Stomach smooth muscle (tissue), 2 donors: ENCODE data around the gene CNGB1.
"Not testable (repeated sequence)": the region's sequence is repeated elsewhere in the genome, so short reads cannot be mapped to it uniquely, and the experiment has no call there.

ENCODE experiments used
- H3K27ac ChIP-seq: one replicate; pipeline ENCODE4 v1.7.0; 2013; ENCODE audit warnings: mild to moderate bottlenecking, low read length, inconsistent platforms
- H3K27me3 ChIP-seq, 2 donors: one replicate each; pipeline ENCODE4 v1.7.0; 2013; ENCODE audit warnings: low read length in 2 of 2; ENCODE audit not compliant: insufficient read depth in 2 of 2, control insufficient read depth in 1 of 2
- H3K36me3 ChIP-seq, 2 donors: one replicate each; pipeline ENCODE4 v1.7.0; 2013; ENCODE audit warnings: low read length in 2 of 2; ENCODE audit not compliant: control insufficient read depth in 2 of 2, insufficient read depth in 2 of 2
- H3K4me1 ChIP-seq: one replicate; pipeline ENCODE4 v1.7.0; 2013; ENCODE audit warnings: low read length; ENCODE audit not compliant: control insufficient read depth, insufficient read depth
- H3K4me3 ChIP-seq, 2 donors: one replicate each; pipeline ENCODE4 v1.7.0; 2013; ENCODE audit warnings: low read length in 2 of 2
- H3K9ac ChIP-seq, 2 donors: one replicate each; pipeline ENCODE4 v1.7.0; 2013; ENCODE audit warnings: low read length in 2 of 2, mild to moderate bottlenecking in 1 of 2
- H3K9me3 ChIP-seq, 2 donors: one replicate each; pipeline ENCODE4 v1.7.0; 2013; ENCODE audit warnings: low read length in 2 of 2; ENCODE audit not compliant: control insufficient read depth in 2 of 2
- donor health status: healthy.
- donor health status: Pancreatic carcinoma.

CNGB1 gene

DNA sequence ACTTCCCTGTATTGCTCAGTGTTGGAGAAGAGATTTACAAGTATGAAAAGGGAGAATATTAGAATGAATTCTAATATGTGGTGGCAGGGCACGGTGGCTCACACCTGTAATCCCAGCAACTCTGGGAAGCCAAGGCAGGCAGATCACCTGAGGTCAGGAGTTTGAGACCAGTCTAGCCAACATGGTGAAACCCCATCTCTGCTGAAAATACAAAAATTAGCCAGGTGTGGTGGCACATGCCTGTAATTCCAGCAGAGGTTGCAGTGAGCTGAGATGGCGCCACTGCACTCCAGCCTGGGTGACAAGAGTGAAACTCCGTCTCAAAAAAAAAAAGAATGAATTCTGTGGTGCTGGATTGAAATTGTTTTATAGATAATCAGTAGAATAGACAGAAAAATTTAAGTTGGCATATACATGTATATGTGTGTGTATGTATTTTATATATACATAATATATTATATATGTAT, 75.8 kb downstream of the CNGB1 start:
- H3K27ac ChIP-seq, H3K9me3 ChIP-seq, H3K9ac ChIP-seq, H3K4me1 ChIP-seq, H3K4me3 ChIP-seq, H3K27me3 ChIP-seq, H3K36me3 ChIP-seq: not testable (repeated sequence)

DNA sequence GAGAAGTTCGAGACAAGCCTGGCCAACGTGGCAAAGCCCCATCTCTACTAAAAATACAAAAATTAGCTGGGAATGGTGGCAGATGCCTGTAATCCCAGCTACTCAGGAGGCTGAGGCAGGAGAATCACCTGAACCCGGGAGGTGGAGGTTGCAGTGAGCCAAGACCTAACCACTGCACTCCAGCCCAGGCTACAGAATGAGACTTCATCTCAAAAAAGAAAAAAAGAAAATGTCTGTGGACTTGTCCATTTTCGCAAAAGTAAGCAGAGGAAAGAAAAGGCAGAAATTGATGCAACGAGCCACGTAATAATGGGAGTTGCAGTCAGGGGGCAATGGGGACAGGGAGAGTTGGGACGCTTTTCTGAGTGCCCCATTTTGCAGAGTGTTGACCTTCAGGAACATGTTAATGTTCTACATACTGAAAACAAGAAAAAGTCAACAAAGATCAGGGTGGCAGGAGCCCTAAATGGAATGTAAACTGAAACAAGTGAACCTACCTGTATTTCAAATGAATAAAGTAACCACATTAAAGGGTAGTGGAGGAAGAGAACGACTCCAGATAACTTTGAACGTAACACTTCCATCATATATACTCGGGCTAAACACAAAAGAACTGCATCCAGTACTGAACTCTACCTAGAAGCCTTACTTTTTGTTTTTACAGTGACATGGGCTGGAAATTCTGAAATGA, 76.4 kb downstream of the CNGB1 start:
- H3K4me3 ChIP-seq, result no peak overlapping the region
- no peaks in the 10 kb centered on the region for H3K4me1 ChIP-seq
- H3K36me3 ChIP-seq, result no peaks in the 10 kb centered on the region
- peaks cover 4 to 8% of the 10 kb centered on the region in 2 donors for H3K27me3 ChIP-seq
- no peak overlapping the region for H3K27ac ChIP-seq
- H3K9me3 ChIP-seq, result no peaks in the 10 kb centered on the region
- no peak overlapping the region for H3K9ac ChIP-seq

DNA sequence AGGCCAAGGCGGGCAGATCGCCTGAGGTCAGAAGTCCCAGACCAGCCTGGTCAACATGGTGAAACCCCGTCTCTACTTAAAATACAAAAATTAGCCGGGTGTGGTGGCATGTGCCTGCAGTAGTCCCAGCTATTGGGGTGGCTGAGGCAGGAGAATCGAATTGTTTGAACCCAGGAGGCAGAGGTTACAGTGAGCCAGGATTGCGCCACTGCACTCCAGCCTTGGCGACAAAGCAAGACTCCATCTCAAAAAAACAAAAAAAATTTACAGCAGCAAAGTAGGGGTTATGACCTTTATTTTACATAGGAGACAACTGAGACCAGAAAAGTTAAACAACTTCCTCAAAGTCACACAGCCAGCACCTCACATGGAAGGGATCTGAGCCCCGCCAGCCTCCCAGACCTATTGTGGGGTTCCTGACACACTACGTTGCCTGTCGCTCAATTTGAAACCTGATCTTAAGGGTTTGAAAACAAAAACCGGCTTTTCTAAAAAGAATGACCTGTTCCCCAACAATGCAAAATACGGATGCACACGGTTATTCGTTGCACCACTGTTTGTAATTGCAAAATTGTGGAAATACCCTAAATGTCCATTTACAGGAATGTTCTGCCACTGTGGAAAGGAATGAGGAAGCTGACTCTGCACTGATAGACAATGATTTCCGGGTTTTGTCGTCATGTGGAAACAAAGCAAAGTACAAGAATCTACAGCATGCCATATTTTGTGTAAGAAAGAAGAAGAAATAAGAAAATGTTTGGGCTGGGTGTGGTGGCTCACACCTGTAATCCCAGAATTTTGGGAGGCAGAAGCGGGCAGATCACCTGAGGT, 77.2 kb downstream of the CNGB1 start:
- Histone ChIP-seq H3K9me3 (no peaks in the 10 kb centered on the region), H3K36me3 (no peaks in the 10 kb centered on the region), H3K4me3 (no peak overlapping the region), H3K27ac (no peak overlapping the region), H3K9ac (no peak overlapping the region), H3K4me1 (no peaks in the 10 kb centered on the region), H3K27me3 (peaks cover 4 to 10% of the 10 kb centered on the region in 2 donors)

DNA sequence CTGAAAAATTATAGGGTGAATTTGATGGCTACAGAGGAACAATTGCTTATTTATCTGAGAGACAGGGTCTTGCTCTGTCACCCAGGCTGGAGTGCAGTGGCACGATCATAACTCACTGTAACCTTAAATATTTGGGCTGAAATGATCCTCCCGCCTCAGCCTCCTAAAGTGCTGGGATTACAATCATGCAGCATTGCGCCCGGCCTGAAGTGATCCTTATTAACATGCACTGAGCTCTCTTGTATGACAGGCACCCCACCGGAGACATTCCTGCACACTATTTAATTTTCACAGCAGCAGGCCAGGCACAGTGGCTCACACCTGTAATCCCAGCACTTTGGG, 77.7 kb downstream of the CNGB1 start:
- Histone ChIP-seq H3K4me3 (no peak overlapping the region), H3K9me3 (no peaks in the 10 kb centered on the region), H3K27ac (no peak overlapping the region), H3K27me3 (peaks cover 4 to 10% of the 10 kb centered on the region in 2 donors), H3K36me3 (no peaks in the 10 kb centered on the region), H3K9ac (no peak overlapping the region), H3K4me1 (no peaks in the 10 kb centered on the region)

DNA sequence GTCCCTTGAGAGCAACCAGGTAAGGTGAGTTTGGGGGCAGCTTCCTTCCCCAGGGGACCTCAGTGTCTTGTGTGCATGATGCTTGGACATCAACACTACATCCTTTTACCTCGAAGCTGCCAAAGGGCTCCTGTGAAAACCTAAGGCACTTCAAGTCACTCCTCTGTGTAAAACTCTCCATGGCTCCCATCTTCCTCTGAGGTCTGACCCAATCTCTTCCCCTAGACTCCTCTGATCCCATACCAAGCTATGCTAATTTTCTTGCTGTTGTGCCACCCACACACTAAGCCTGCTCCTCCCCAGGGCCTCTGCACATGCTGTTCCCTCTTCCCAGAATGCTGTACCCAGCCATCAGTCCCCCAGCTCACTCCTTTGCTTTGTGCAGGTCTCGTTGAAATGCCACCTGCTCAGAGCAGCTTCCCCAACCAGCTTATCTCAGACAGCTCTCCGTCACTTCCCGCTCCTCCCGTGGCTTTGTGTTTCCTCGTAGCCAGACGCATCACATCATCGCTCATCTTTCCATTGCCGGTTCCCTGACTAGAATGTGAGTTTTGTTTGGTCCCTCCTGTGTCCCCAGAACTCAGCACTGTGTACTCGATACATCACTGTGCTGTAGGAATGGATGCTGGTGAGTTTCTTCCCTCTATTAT, 78.4 kb downstream of the CNGB1 start:
- Histone ChIP-seq H3K9me3 (no peaks in the 10 kb centered on the region), H3K4me3 (no peak overlapping the region), H3K4me1 (no peaks in the 10 kb centered on the region), H3K36me3 (no peaks in the 10 kb centered on the region), H3K27me3 (peaks cover 4 to 12% of the 10 kb centered on the region in 2 donors), H3K9ac (no peak overlapping the region), H3K27ac (no peak overlapping the region)

DNA sequence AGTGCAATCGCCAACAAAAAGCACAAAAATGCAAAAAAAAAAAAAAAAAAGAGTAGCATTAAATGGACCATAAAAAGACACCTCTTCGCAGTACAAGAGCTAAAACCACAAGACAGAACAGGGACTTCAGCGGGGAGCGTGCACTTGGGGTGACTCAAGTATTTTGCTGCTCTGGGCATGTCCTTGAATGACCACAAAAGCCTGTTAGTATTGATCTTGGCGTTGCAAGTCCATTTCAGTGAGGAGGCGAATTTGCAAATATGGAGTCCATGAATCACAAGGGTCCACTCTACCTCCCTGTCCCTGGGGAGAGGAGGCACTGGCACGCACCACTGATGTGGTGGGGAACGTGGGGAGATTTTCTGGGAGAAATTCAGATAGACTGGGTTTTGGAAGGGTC, 78.9 kb downstream of the CNGB1 start:
- Histone ChIP-seq H3K36me3 (no peaks in the 10 kb centered on the region), H3K9me3 (no peaks in the 10 kb centered on the region), H3K4me3 (no peak overlapping the region), H3K27me3 (peaks cover 4 to 13% of the 10 kb centered on the region in 2 donors), H3K4me1 (no peaks in the 10 kb centered on the region), H3K27ac (no peak overlapping the region), H3K9ac (no peak overlapping the region)

DNA sequence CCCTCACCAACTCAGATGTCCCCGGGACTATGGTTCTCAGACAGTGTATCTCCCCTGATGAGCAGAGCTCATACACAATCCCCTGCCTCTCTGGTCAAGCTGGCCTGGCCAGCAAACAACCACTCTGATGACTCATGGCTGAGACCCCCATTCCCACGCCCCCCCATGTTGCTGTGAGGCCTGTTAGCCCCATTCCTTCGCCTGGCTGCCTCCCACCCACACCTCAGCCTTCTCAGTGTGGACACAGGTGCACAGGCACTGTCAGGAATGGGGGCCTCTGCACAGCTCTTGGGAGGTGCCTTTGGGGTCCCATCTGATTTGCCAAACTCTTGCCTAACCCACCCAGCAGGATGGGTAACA, 80.2 kb downstream of the CNGB1 start:
- H3K9me3 ChIP-seq, result no peaks in the 10 kb centered on the region
- H3K36me3 ChIP-seq, result no peaks in the 10 kb centered on the region
- no peaks in the 10 kb centered on the region for H3K4me1 ChIP-seq
- no peak overlapping the region for H3K9ac ChIP-seq
- peaks cover 5 to 16% of the 10 kb centered on the region in 2 donors for H3K27me3 ChIP-seq
- H3K4me3 ChIP-seq, result no peak overlapping the region
- H3K27ac ChIP-seq, result no peak overlapping the region

DNA sequence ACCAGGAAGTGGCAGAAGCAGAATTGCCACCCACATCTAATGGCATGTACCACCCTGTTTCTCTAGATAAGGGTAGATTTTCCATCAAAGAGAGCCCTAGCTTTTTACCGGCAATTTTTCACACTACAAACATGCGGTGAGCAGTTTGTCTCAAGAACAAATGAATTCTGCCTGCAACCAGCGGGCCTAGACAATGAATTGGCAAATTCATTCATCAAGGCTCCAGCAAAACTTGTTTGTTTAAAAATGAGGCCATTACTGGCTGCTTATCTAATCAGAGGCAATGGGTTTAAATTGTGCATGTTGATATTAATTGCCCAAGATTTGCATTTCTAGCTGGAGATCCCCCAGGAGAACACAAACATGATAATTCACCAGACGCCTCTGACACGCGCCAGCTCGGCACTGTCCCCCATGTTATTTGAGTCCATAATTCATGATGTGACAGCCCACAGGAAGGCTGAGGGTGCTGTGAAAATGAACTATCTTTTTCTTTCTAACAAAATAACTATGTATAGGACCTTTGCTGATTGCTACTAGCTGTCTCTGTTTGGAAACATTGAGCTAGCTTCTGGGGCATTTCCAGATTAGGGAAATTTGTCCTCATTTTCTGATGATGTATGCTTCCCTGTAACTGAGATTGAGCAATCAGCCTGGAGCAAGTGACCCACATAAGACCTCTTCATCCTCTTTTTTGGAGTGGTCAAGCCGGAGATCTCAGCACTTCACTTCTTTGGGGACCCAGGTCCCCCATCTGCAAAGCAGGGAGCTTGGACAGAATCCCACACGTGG, 80.8 kb downstream of the CNGB1 start:
- peaks cover 7 to 16% of the 10 kb centered on the region in 2 donors for H3K27me3 ChIP-seq
- H3K27ac ChIP-seq, result no peak overlapping the region
- H3K9me3 ChIP-seq, result no peaks in the 10 kb centered on the region
- no peak overlapping the region for H3K9ac ChIP-seq
- H3K4me3 ChIP-seq, result no peak overlapping the region
- no peaks in the 10 kb centered on the region for H3K4me1 ChIP-seq
- H3K36me3 ChIP-seq, result no peaks in the 10 kb centered on the region

DNA sequence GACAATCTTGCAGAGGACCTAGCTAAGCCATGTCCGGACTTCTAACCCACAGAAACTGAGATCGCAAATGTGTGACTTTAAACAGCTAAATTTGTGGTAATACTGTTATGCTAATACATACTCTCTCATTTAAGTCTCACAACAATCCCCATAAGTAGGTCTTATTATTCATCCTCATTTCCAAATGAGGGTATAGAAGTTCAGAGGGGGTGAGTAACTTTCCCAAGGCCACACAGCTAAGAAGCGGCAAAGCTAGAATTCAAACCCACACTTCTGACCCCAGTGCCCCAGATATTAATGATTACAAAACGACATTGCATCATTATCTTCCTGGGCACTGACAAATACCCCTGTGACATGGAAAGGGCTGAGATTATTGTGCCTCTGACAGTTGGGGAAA, 81.4 kb downstream of the CNGB1 start:
- peaks cover 13 to 22% of the 10 kb centered on the region in 2 donors for H3K27me3 ChIP-seq
- no peak overlapping the region for H3K27ac ChIP-seq

DNA sequence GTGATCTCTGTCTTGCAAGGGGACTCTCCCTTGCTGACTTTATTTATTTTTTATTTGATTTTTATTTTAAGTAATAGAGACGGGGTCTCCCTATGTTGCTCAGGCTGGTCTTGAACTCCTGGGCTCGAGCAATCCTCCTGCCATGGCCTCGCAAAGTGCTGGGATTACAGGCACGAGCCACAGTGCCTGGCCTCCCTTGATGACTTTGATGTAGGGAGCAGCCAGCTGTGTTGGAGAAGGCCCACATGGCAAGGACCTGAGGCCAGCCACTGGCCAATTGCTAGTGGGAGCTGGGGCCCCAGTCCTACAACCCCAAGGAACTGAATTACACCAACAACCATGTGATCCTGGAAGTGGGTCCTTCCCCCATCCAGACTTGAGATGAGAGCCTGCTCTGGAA, 81.8 kb downstream of the CNGB1 start:
- Histone ChIP-seq H3K4me3 (no peak overlapping the region), H3K9me3 (no peaks in the 10 kb centered on the region), H3K9ac (no peak overlapping the region), H3K27ac (no peak overlapping the region), H3K36me3 (no peaks in the 10 kb centered on the region), H3K27me3 (peaks cover 17 to 24% of the 10 kb centered on the region in 2 donors), H3K4me1 (no peaks in the 10 kb centered on the region)

More for the DNA sequence above, 81.4 kb downstream of the CNGB1 start:
- Histone ChIP-seq H3K4me1 (no peaks in the 10 kb centered on the region), H3K9me3 (no peaks in the 10 kb centered on the region), H3K9ac (no peak overlapping the region), H3K36me3 (no peaks in the 10 kb centered on the region), H3K4me3 (no peak overlapping the region)
